ENCODE results near the gene MORN1.

MORN1 gene

DNA sequence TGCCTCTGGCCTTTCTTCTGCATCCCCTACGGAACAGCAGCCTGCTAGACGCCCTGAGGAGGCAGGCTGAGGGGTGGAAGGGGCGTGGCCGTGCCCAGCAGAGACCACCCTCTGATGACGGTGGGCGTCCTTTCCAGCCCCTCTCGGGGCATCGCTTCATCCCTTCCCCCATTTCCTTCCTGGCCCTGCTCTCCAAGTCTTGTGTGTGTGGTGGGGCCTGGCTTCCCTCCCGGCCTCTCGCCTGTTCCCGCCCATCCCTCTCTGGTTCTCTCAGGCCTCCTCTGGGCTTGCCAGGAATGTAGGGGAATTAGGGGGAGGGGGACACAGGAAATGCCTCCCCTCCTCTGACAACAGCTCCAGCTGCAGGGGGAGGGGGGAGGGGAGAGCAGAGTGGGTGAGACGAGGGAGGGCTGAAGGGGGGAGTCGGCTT is 112.1 kb downstream of the MORN1 start:
- H3K4me3 ChIP-seq: peak overlapping the region in 1 of 2 donors; percentile 18

DNA sequence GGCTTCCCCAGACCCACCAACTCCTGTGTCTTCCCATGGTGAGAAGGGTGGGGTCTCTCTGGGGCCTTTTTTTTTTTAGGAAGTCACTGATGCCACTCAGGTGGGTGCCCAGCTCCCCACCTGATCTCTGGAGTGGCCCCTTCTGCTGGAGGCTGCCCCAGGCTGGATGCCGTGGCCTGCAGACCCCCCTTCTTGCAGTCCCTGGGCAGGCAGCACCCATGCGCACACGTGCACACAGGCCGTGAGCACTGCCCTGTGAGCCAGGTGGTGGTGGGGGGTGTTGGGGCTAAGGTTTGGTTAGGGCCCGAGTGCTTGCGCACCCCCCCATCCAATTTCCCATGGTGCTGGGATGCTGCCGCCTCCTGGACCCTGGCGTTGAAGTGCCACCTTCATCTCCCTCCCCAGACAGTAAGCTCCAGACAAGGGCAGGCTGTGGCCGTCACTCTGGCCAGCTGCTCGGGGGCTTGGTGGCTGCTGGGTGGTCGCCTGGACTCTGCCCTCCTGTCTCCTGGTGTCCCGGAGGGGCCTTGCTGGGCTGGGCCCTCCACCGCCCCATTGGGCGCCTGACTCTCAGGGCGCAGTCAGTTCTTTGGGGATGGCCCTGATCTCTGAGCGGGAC is 112.7 kb downstream of the MORN1 start:
- Histone ChIP-seq H3K9me3 (no peaks in the 10 kb centered on the region), H3K4me3 (peak overlapping the region in 1 of 2 donors; percentile 18), H3K4me1 (peaks cover 0 to 80% (median 72%) of the 10 kb centered on the region in 4 donors), H3K27me3 (no peaks in the 10 kb centered on the region), H3K36me3 (peaks cover 4 to 5% (median 4%) of the 10 kb centered on the region in 3 donors), H3K27ac (peak overlapping the region; percentile 58 to 72)
- TF ChIP-seq, protein P1, sequence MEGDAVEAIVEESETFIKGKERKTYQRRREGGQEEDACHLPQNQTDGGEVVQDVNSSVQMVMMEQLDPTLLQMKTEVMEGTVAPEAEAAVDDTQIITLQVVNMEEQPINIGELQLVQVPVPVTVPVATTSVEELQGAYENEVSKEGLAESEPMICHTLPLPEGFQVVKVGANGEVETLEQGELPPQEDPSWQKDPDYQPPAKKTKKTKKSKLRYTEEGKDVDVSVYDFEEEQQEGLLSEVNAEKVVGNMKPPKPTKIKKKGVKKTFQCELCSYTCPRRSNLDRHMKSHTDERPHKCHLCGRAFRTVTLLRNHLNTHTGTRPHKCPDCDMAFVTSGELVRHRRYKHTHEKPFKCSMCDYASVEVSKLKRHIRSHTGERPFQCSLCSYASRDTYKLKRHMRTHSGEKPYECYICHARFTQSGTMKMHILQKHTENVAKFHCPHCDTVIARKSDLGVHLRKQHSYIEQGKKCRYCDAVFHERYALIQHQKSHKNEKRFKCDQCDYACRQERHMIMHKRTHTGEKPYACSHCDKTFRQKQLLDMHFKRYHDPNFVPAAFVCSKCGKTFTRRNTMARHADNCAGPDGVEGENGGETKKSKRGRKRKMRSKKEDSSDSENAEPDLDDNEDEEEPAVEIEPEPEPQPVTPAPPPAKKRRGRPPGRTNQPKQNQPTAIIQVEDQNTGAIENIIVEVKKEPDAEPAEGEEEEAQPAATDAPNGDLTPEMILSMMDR (IDR thresholded peaks at IDR 0.05): no peak
- no peak for DNase-seq
- intact Hi-C loops (cut with DNase I; ENCODE audit: low total_unique reads): loop anchor here (5.0 kb wide), 1 partner anchor 36 kb away; no protein-coding TSS in a partner anchor

More for the DNA sequence above, 112.1 kb downstream of the MORN1 start:
- TF ChIP-seq, protein P1 (IDR thresholded peaks at IDR 0.05): no peak
- intact Hi-C loops (cut with DNase I; ENCODE audit: low total_unique reads): loop anchor here (5.0 kb wide), 1 partner anchor 37 kb away; no protein-coding TSS in a partner anchor
- peak overlapping the region; percentile 58 to 72 for H3K27ac ChIP-seq
- H3K36me3 ChIP-seq: peaks cover 4 to 5% (median 4%) of the 10 kb centered on the region in 3 donors
- no peaks in the 10 kb centered on the region for H3K9me3 ChIP-seq
- H3K4me1 ChIP-seq: peaks cover 0 to 80% (median 72%) of the 10 kb centered on the region in 4 donors
- H3K27me3 ChIP-seq: no peaks in the 10 kb centered on the region
- DNase-seq: peak in 1 of 2 donors; percentile 70

DNA sequence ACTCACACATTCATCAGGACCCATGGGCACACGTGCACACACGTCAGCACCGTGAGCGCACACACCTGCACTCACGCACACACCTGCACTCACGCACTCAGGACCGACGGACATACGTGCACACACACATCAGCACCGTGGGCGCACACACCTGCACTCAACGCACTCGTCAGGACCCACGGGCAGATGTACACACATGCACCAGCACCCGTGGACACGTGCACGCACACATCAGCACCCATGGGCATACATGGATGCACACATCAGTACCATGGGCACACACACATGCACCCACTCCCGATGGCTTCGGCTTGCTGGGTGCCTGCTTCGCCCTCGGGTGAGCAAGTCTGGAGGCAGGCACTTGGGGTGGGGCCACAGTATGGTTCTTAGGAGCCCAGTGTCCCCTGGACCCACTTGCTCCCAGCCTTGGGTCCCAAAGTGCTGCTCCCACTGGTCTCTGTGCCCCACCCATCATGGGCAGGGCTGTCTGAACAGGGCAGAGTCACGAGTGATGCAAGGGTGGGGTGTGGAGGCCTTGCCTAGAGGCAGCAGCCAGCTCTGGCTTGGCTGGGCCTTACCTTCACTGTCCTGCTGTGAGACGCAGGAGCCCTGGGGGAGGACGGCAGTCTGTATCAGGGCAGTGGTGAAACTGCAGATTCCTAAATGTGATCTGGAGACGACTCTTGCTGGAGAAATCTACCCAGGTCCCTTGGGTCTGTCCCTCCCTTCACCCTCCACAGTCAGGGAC is 113.4 kb downstream of the MORN1 start:
- DNase-seq: peak in 1 of 2 donors; percentile 76
- Histone ChIP-seq H3K4me3 (no peak overlapping the region), H3K27ac (peak overlapping the region; percentile 58 to 72), H3K27me3 (no peaks in the 10 kb centered on the region), H3K4me1 (peaks cover 6 to 80% (median 73%) of the 10 kb centered on the region in 4 donors), H3K9me3 (no peaks in the 10 kb centered on the region), H3K36me3 (peaks cover 4 to 5% (median 4%) of the 10 kb centered on the region in 3 donors)
- intact Hi-C loops (cut with DNase I; ENCODE audit: low total_unique reads): loop anchor here (5.0 kb wide), 1 partner anchor 36 kb away; no protein-coding TSS in a partner anchor
- TF ChIP-seq, protein P1 (IDR thresholded peaks at IDR 0.05): no peak

DNA sequence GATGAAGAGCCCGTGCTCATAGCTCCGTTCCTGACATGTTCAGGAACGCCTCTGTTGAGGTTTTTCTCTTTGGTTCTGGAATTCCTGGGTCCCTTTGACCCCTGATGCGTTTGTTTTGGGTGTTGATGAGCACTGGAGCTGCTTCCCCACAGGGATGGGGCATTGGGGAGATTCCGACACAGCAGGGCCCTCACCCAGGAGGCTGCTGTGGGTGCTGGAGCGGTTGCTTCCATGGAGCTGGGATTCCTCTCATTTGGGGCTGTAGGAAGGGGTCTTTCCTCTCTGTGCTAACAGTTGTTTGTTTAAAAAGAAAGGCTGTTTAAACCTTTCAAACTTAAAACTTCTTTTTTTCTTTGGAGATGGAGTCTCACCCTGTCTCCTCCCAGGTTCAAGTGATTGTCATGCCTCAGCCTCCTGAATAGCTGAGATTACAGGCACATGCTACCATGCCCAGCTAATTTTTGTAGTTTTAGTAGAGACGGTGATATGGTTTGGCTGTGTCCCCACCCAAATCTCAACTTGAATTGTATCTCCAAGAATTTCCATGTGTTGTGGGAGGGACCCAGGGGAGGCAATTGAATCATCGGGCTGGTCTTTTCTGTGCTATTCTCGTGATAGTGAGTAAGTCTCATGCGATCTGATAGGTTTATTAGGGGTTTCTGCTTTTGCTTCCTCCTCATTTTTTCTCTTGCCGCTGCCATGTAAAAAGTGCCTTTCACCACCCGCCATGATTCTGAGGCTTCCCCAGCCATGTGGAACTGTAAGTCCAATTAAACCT is 114.4 kb downstream of the MORN1 start:
- Histone ChIP-seq H3K4me3 (no peak overlapping the region), H3K9me3 (no peaks in the 10 kb centered on the region), H3K27ac (peak overlapping the region; percentile 72 to 75), H3K27me3 (no peaks in the 10 kb centered on the region), H3K36me3 (peaks cover 0 to 4% (median 4%) of the 10 kb centered on the region in 3 donors), H3K4me1 (peaks cover 9 to 84% (median 82%) of the 10 kb centered on the region in 4 donors)
- TF ChIP-seq, protein P1 (IDR thresholded peaks at IDR 0.05): no peak
- no peak for DNase-seq
- intact Hi-C loops (cut with DNase I; ENCODE audit: low total_unique reads): loop anchor here (5.0 kb wide), 1 partner anchor 35 kb away; no protein-coding TSS in a partner anchor
